ENCODE measurements around the gene ABLIM2.

GRCh38 chr4:8044244-8044643 lies 114.4 kb downstream of the ABLIM2 start:
- TF ChIP-seq CTCF (IDR thresholded peaks at IDR 0.05; ENCODE audit: insufficient read depth, low read length, poor library complexity, severe bottlenecking) (no peak), EZH2phosphoT487 (conservative IDR thresholded peaks at IDR 0.05; ENCODE audit: low read length) (no peak)
